HepG2 (cell line): Measurements from ENCODE around the gene ETFB.

Source experiments
- CTCF ChIP-seq: sonication (generic); formaldehyde crosslinking; IDR thresholded peaks from 2 replicates; pipeline ENCODE4 v1.5.0; 2020; ENCODE audit warnings: mild to moderate bottlenecking, missing genetic modification reagents, moderate library complexity
- EP300 ChIP-seq, 3 experiments: sonication (generic) in 1 of 3; formaldehyde crosslinking in 1 of 3; IDR thresholded peaks; 2 replicates each; pipeline versions ENCODE4 v1.5.1 to v1.6.1; 2011 to 2020; ENCODE audit warnings: low read depth in 2 of 3, low read length in 2 of 3, borderline replicate concordance in 1 of 3, improper control_type of control experiment in 1 of 3, mild to moderate bottlenecking in 1 of 3, missing genetic modification reagents in 1 of 3, moderate library complexity in 1 of 3
- HOXA3 ChIP-seq: sonication (generic); formaldehyde crosslinking; IDR thresholded peaks from 2 replicates; pipeline ENCODE4 v1.5.0; 2020; ENCODE audit warnings: missing genetic modification reagents
- KLF9 ChIP-seq: IDR thresholded peaks from 2 replicates; pipeline ENCODE4 v1.6.1; 2016; ENCODE audit warnings: low read depth
- SNRNP70 ChIP-seq: fragments of 200-400 bp; formaldehyde crosslinking; IDR thresholded peaks from 2 replicates; pipeline ENCODE4 v1.6.1; 2017; ENCODE audit warnings: mild to moderate bottlenecking, low read depth, low read length, moderate library complexity
- ZNF274 ChIP-seq: sonication (generic); formaldehyde crosslinking; IDR thresholded peaks from 2 replicates; pipeline ENCODE4 v1.5.1; 2020; ENCODE audit warnings: mild to moderate bottlenecking, missing genetic modification reagents

DNA sequence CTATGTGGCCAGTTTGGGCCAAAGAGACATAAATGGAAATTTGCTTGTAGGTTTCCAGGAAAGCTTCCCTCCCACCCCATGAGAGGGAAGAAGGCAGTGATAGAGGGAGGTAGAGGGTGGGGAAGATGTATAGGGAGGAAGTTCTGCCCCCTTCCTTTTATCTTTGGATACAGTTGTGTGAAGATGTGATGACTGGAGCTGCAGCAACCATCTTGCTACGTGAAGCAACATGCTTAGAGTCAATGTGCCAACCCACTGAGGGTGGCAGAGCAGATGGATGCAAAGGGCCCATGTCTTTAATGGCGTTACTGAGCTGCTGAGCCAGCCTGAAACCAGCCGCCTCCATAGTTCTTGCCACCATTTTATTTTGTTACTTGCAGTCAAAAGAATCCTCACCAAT is 35.0 kb downstream of the ETFB start:
- no peak for TF ChIP-seq ZNF274 (CRISPR knock-in tag)
- no peak for TF ChIP-seq CTCF
- TF ChIP-seq KLF9 (CRISPR knock-in tag), result no peak
- TF ChIP-seq EP300 (IDR thresholded peaks at IDR 0.05; ENCODE audit: low read depth in 2 of 2, low read length in 2 of 2), result no peak
- TF ChIP-seq EP300 (CRISPR knock-in tag; IDR thresholded peaks at IDR 0.05; ENCODE audit: borderline replicate concordance), result no peak
- no peak for TF ChIP-seq SNRNP70
- no peak for TF ChIP-seq HOXA3 (CRISPR knock-in tag)
